Ishikawa (cell line): ENCODE measurements around the gene EN1.

Source experiments
- CEBPB ChIP-seq: IDR thresholded peaks from 2 replicates; pipeline ENCODE4 v1.6.1; 2012
- CREB1 ChIP-seq: IDR thresholded peaks from 2 replicates; pipeline ENCODE4 v1.6.1; 2012; ENCODE audit warnings: low read depth
- EGR1 ChIP-seq: IDR thresholded peaks from 2 replicates; pipeline ENCODE4 v1.6.1; 2012
- EP300 ChIP-seq: IDR thresholded peaks from 2 replicates; pipeline ENCODE4 v1.6.1; 2012; ENCODE audit warnings: borderline replicate concordance
- FOXM1 ChIP-seq: IDR thresholded peaks from 2 replicates; pipeline ENCODE4 v1.6.1; 2012; ENCODE audit warnings: low read depth, borderline replicate concordance
- NFIC ChIP-seq: IDR thresholded peaks from 2 replicates; pipeline ENCODE4 v1.6.1; 2012
- RAD21 ChIP-seq: IDR thresholded peaks from 2 replicates; pipeline ENCODE4 v1.6.1; 2012; ENCODE audit warnings: low read depth
- TAF1 ChIP-seq: IDR thresholded peaks from 2 replicates; pipeline ENCODE4 v1.6.1; 2012; ENCODE audit warnings: low read depth, mild to moderate bottlenecking
- TCF12 ChIP-seq: IDR thresholded peaks from 2 replicates; pipeline ENCODE4 v1.6.1; 2012; ENCODE audit warnings: low read depth
- TEAD4 ChIP-seq: IDR thresholded peaks from 2 replicates; pipeline ENCODE4 v1.6.1; 2012
- YY1 ChIP-seq: IDR thresholded peaks from 2 replicates; pipeline ENCODE4 v1.6.1; 2012; ENCODE audit warnings: low read depth
- ZBTB7A ChIP-seq: IDR thresholded peaks from 2 replicates; pipeline ENCODE4 v1.6.1; 2012; ENCODE audit warnings: low read depth
- TF ChIP-seq, protein P1 (sequence below): IDR thresholded peaks from 2 replicates; pipeline ENCODE4 v1.6.1; 2012
- TF ChIP-seq, protein P2 (sequence below): IDR thresholded peaks from 2 replicates; pipeline ENCODE4 v1.6.1; 2012; ENCODE audit warnings: low read depth, mild to moderate bottlenecking

- TF ChIP-seq YY1 (no peak), EP300 (no peak), RAD21 (no peak), TAF1 (no peak), CEBPB (no peak), CREB1 (no peak), NFIC (no peak), FOXM1 (no peak), ZBTB7A (no peak), TEAD4 (no peak), EGR1 (no peak), TCF12 (no peak)
- TF ChIP-seq, protein P1, sequence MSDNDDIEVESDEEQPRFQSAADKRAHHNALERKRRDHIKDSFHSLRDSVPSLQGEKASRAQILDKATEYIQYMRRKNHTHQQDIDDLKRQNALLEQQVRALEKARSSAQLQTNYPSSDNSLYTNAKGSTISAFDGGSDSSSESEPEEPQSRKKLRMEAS, result no peak
- TF ChIP-seq, protein P2, sequence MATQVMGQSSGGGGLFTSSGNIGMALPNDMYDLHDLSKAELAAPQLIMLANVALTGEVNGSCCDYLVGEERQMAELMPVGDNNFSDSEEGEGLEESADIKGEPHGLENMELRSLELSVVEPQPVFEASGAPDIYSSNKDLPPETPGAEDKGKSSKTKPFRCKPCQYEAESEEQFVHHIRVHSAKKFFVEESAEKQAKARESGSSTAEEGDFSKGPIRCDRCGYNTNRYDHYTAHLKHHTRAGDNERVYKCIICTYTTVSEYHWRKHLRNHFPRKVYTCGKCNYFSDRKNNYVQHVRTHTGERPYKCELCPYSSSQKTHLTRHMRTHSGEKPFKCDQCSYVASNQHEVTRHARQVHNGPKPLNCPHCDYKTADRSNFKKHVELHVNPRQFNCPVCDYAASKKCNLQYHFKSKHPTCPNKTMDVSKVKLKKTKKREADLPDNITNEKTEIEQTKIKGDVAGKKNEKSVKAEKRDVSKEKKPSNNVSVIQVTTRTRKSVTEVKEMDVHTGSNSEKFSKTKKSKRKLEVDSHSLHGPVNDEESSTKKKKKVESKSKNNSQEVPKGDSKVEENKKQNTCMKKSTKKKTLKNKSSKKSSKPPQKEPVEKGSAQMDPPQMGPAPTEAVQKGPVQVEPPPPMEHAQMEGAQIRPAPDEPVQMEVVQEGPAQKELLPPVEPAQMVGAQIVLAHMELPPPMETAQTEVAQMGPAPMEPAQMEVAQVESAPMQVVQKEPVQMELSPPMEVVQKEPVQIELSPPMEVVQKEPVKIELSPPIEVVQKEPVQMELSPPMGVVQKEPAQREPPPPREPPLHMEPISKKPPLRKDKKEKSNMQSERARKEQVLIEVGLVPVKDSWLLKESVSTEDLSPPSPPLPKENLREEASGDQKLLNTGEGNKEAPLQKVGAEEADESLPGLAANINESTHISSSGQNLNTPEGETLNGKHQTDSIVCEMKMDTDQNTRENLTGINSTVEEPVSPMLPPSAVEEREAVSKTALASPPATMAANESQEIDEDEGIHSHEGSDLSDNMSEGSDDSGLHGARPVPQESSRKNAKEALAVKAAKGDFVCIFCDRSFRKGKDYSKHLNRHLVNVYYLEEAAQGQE, result no peak
These were observed 45.7 kb upstream of the EN1 start for GRCh38 chr2:118893100-118893499.
